NCI-H460 (cell line): ENCODE results near the gene KCNQ4. TPM values are rescaled to one million over a fixed set of nuclear protein-coding genes. Genes with fewer than 3 reads are reported as not detected.

Source experiments
- DNase-seq: peaks from one replicate; pipeline ENCODE4 v3.0.0-alpha.2; 2016; ENCODE audit warnings: low read depth; ENCODE audit errors: extremely low read depth
- total RNA-seq: library from RNA; depleted of rRNA; stranded (reverse); fragments of >200 nt; shearing (Covaris generic); gene quantifications from 2 replicates; pipeline ENCODE4 v1.2.3, GENCODE V29; 2014

The KCNQ4 gene
- total RNA-seq, 1 experiment from 2014 or later, result 0.74 TPM

GRCh38 chr1:40815420-40815819 lies 31.8 kb downstream of the KCNQ4 start:
- no peak for DNase-seq

GRCh38 chr1:40817791-40818263 lies 34.2 kb downstream of the KCNQ4 start:
- no peak for DNase-seq

- DNase-seq, result no peak
Measured at GRCh38 chr1:40818264-40818961, 34.8 kb downstream of the KCNQ4 start.

GRCh38 chr1:40819101-40819500 lies 35.5 kb downstream of the KCNQ4 start:
- DNase-seq, result no peak

- DNase-seq, result no peak
Measured at GRCh38 chr1:40820251-40820797, 36.7 kb downstream of the KCNQ4 start.

GRCh38 chr1:40820911-40821693 lies 37.5 kb downstream of the KCNQ4 start:
- DNase-seq, result no peak

- DNase-seq, result no peak
Measured at GRCh38 chr1:40822890-40823289, 39.3 kb downstream of the KCNQ4 start.

- DNase-seq, result no peak
Measured at GRCh38 chr1:40823345-40823744, 39.8 kb downstream of the KCNQ4 start.

GRCh38 chr1:40823983-40824382 lies 40.4 kb downstream of the KCNQ4 start:
- no peak for DNase-seq

- no peak for DNase-seq
Measured at GRCh38 chr1:40824591-40825434, 41.2 kb downstream of the KCNQ4 start.

- no peak for DNase-seq
Measured at GRCh38 chr1:40825435-40825788, 41.8 kb downstream of the KCNQ4 start.

GRCh38 chr1:40825996-40826395 lies 42.4 kb downstream of the KCNQ4 start:
- no peak for DNase-seq

- DNase-seq, result no peak
Measured at GRCh38 chr1:40829631-40830245, 46.2 kb downstream of the KCNQ4 start.

GRCh38 chr1:40830419-40830943 lies 46.9 kb downstream of the KCNQ4 start:
- no peak for DNase-seq

GRCh38 chr1:40831001-40831732 lies 47.6 kb downstream of the KCNQ4 start:
- DNase-seq, result no peak

- no peak for DNase-seq
Measured at GRCh38 chr1:40833979-40834378, 50.4 kb downstream of the KCNQ4 start.

- no peak for DNase-seq
Measured at GRCh38 chr1:40834968-40835545, 51.5 kb downstream of the KCNQ4 start.

- DNase-seq, result no peak
Measured at GRCh38 chr1:40836283-40836682, 52.7 kb downstream of the KCNQ4 start.

GRCh38 chr1:40837601-40838000 lies 54.0 kb downstream of the KCNQ4 start:
- DNase-seq, result no peak
